Sigmoid colon (tissue), 7 donors: ENCODE measurements around the gene HACD2. TPM values are rescaled to one million over a fixed set of nuclear protein-coding genes. Genes with fewer than 3 reads are reported as not detected.

Experiments
- DNase-seq: peaks from one replicate; pipeline ENCODE4 v3.0.0-alpha.2; 2019
- H3K27ac ChIP-seq, 4 donors: fragments of 200-600 bp; sonication (generic); one replicate each; pipeline ENCODE4 v1.5.1; 2016 to 2019; ENCODE audit warnings: mild to moderate bottlenecking in 1 of 4
- H3K27me3 ChIP-seq, 3 donors: fragments of 200-600 bp; sonication (generic); one replicate each; pipeline ENCODE4 v1.5.1; 2019; ENCODE audit warnings: mild to moderate bottlenecking in 1 of 3
- H3K36me3 ChIP-seq, 4 donors: fragments of 200-600 bp; sonication (generic); one replicate each; pipeline ENCODE4 v1.5.1; 2016 to 2019
- H3K4me1 ChIP-seq, 4 donors: fragments of 200-600 bp; sonication (generic); one replicate each; pipeline ENCODE4 v1.5.1; 2017 to 2019
- H3K4me3 ChIP-seq, 4 donors: fragments of 200-600 bp; sonication (generic); one replicate each; pipeline ENCODE4 v1.5.1; 2017 to 2019; ENCODE audit warnings: mild to moderate bottlenecking in 2 of 4, moderate library complexity in 1 of 4
- H3K9me3 ChIP-seq, 4 donors: fragments of 200-600 bp in 3 of 4; sonication (generic) in 3 of 4; one replicate each; pipeline versions ENCODE4 v1.5.1 to v1.6.1; 2013 to 2019
- EP300 ChIP-seq, 4 donors: sonication (generic); formaldehyde crosslinking; IDR thresholded peaks; one replicate each; pipeline ENCODE4 v1.6.1; 2017; ENCODE audit warnings: antibody characterized with exemption in 4 of 4
- POLR2A ChIP-seq, 2 donors: fragments of 450-650 bp; IDR thresholded peaks; one replicate each; pipeline ENCODE4 v1.6.1; 2016; ENCODE audit warnings: antibody characterized with exemption in 2 of 2, mild to moderate bottlenecking in 2 of 2, moderate library complexity in 2 of 2
- POLR2AphosphoS5 ChIP-seq, 4 donors: sonication (generic); formaldehyde crosslinking; IDR thresholded peaks; one replicate each; pipeline ENCODE4 v1.6.1; 2017; ENCODE audit warnings: antibody characterized with exemption in 4 of 4
- WGBS, 2 donors: extraction: QIAGEN DNeasy Blood & Tissue Kit; methylation state at CpG; one replicate each; pipeline ENCODE4 v1.1.7; 2013; 5-methylcytosine and 5-hydroxymethylcytosine counted together
- intact Hi-C: fragments of 100-400 bp; cut with DNase I; formaldehyde crosslinking; loops from one replicate; pipeline ENCODE4 v1.15.1; 2023
- polyA plus RNA-seq, 3 donors: library from polyadenylated mRNA; stranded (reverse); fragments of 200-250 nt; gene quantifications; one replicate each; pipeline ENCODE4 v1.2.3, GENCODE V29; 2013
- total RNA-seq, 4 donors: library from RNA; depleted of rRNA; stranded (reverse); fragments of >200 nt; gene quantifications; one replicate each; pipeline ENCODE4 v1.1.0, GENCODE V29; 2016
- TF ChIP-seq, protein P1 (sequence below), 4 experiments: fragments of 450-650 bp in 3 of 4; fragments of 200-600 bp in 1 of 4; IDR thresholded peaks; one replicate each; pipeline ENCODE4 v1.5.1; 2016 to 2019; ENCODE audit warnings: antibody characterized with exemption in 4 of 4, mild to moderate bottlenecking in 3 of 4, moderate library complexity in 2 of 4
- donor health status: healthy with polysubstance abuse.
- donor health status: Bipolar disorder and iron deficiency.
- donor health status: healthy.

The HACD2 gene
- total and polyA plus RNA-seq, 7 donors, result 6.6 to 26.4 (median 18.6) TPM

DNA sequence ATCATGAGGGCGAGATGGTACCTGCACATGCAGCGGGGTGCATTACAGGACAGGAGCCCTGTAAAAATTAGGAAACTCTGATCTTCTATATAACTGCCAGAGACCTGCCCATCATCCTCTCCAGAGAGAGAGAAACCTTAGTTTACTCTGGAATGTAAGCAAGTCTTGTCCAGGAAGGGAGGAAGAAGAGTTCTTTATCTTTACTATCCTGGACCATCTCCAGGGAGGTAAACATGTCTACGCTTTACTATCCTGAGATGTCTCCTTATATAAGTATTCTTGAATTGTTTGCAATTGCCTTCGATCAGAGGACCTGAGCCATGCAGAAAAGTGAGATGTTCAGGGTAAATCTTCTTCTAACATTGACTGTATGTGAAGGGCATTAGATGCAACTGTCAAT, 12.7 kb upstream of the HACD2 start:
- no peaks in the 10 kb centered on the region for H3K9me3 ChIP-seq
- no peaks in the 10 kb centered on the region for H3K27me3 ChIP-seq
- DNase-seq, result no peak
- H3K4me1 ChIP-seq, result peaks cover 0 to 6% (median 0%) of the 10 kb centered on the region in 4 donors
- intact Hi-C loops, result no loop called here
- TF ChIP-seq POLR2A (IDR thresholded peaks at IDR 0.05) (no peak), POLR2AphosphoS5 (IDR thresholded peaks at IDR 0.05) (no peak), EP300 (IDR thresholded peaks at IDR 0.05) (no peak)
- TF ChIP-seq, protein P1, sequence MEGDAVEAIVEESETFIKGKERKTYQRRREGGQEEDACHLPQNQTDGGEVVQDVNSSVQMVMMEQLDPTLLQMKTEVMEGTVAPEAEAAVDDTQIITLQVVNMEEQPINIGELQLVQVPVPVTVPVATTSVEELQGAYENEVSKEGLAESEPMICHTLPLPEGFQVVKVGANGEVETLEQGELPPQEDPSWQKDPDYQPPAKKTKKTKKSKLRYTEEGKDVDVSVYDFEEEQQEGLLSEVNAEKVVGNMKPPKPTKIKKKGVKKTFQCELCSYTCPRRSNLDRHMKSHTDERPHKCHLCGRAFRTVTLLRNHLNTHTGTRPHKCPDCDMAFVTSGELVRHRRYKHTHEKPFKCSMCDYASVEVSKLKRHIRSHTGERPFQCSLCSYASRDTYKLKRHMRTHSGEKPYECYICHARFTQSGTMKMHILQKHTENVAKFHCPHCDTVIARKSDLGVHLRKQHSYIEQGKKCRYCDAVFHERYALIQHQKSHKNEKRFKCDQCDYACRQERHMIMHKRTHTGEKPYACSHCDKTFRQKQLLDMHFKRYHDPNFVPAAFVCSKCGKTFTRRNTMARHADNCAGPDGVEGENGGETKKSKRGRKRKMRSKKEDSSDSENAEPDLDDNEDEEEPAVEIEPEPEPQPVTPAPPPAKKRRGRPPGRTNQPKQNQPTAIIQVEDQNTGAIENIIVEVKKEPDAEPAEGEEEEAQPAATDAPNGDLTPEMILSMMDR (IDR thresholded peaks at IDR 0.05), result no peak
- H3K4me3 ChIP-seq, result no peak overlapping the region
- 64 to 76% methylated on average over 4 of the region's 4 CpGs for WGBS, 2 donors
- H3K36me3 ChIP-seq, result no peaks in the 10 kb centered on the region
- H3K27ac ChIP-seq, result no peak overlapping the region

DNA sequence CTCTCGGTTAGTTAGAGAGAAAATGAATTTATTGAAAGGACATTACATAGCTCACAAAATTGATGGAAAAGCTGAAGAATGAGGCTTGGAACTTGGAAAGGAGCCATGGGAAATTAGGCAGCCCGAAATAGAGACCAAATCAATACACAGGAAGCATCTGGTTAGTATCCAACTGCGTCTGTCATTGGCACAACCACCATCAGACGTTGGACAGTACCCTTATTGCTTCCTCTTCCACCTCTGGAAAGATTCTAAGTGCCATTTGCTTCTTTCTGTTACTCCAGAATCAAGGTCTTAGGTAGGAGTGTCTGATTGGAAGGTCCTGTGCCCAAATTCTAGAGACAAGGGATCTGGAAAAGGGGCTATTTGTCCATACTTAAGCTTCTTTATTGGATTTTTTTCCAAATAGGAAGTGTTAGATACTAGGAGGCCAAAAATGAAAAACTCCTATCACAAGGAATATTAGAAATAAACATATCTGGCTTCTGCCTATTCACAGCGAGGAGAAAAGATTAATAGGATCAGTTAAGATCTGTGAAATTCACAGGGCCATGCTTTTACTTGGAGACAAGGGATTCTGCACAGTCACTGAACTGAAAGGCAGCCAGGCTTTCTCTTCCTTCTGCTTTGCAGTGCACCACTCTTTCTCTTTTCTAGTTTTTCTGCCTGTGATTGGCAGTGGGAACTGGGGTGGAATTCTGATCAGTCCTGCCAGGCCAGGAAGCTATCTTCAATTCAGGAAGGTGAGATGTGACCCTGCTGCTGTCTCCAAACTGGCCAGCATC, 10.7 kb upstream of the HACD2 start:
- H3K27me3 ChIP-seq, result no peaks in the 10 kb centered on the region

DNA sequence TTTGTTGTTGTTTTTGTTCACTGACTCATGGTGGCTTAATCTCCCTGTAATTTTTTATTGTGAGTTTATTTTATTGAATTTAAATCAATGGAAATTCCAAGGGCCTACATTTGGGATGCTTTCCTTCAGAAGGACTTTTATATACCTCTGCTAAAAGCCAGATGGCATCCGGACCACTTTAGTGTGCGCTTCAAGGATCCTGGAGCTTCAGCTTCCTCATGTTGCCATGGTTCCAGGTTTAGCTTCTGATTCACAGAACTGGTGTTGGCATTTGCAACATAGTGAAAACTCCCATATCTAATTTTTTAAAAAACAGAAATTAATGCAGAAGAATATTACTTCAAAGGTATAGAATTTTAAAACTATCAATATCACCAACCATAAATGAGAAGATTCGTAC, 8.5 kb upstream of the HACD2 start:
- intact Hi-C loops, result no loop called here
- Histone ChIP-seq H3K4me1 (peaks cover 0 to 6% (median 0%) of the 10 kb centered on the region in 4 donors), H3K9me3 (peaks cover 0 to 12% (median 0%) of the 10 kb centered on the region in 4 donors), H3K4me3 (no peak overlapping the region), H3K27me3 (no peaks in the 10 kb centered on the region), H3K27ac (no peak overlapping the region), H3K36me3 (no peaks in the 10 kb centered on the region)
- TF ChIP-seq, protein P1 (IDR thresholded peaks at IDR 0.05), result no peak
- TF ChIP-seq POLR2A (IDR thresholded peaks at IDR 0.05) (no peak), POLR2AphosphoS5 (IDR thresholded peaks at IDR 0.05) (no peak), EP300 (IDR thresholded peaks at IDR 0.05) (no peak)
- WGBS, 2 donors, result 97 to 99% methylated on average over 3 of the region's 3 CpGs
- no peak for DNase-seq

More for the DNA sequence above, 10.7 kb upstream of the HACD2 start:
- Histone ChIP-seq H3K9me3 (peaks cover 0 to 5% (median 0%) of the 10 kb centered on the region in 4 donors), H3K4me3 (no peak overlapping the region), H3K27ac (no peak overlapping the region), H3K4me1 (peaks cover 0 to 6% (median 0%) of the 10 kb centered on the region in 4 donors), H3K36me3 (no peaks in the 10 kb centered on the region)
- no peak for DNase-seq
- TF ChIP-seq, protein P1 (IDR thresholded peaks at IDR 0.05), result no peak
- TF ChIP-seq POLR2A (IDR thresholded peaks at IDR 0.05) (no peak), EP300 (IDR thresholded peaks at IDR 0.05) (no peak), POLR2AphosphoS5 (IDR thresholded peaks at IDR 0.05) (no peak)
- 67 to 87% methylated on average over 5 of the region's 5 CpGs for WGBS, 2 donors
- intact Hi-C loops, result no loop called here

DNA sequence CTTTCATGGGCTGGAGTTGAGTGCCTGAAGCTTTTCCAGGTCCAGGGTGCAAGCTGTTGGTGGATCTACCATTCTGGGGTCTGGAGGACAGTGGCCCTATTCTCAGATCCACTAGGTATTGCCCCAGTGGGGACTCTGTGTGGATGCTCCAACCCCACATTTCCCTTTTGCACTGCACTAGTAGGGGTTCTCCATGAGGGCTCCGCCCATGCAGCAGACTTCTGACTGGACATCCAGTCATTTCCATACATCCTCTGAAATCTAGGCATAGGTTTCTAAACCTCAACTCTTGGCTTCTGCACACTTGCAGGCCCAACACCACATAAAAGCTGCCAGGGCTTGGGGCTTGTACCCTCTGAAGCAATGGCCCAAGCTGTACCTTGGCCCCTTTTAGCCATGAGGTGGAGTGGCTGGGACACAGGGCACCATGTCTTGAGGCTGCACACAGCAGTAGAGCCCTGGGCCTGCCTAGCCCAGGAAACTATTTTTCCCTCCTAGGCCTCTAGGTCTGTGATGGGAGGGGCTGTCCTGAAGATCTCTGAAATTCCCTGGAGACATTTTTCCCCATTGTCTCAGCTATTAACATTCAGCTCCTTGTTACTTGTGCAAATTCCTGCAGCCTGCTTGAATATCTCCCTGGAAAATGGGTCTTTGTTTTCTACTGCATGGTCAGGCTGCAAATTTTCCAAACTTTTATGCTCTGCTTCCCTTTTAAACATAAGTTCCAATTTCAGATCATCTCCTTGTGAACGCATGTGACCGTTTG, 6.0 kb upstream of the HACD2 start:
- peaks cover 0 to 10% (median 4%) of the 10 kb centered on the region in 4 donors for H3K4me1 ChIP-seq
- H3K27ac ChIP-seq, result no peak overlapping the region
- H3K9me3 ChIP-seq, result peaks cover 0 to 12% (median 0%) of the 10 kb centered on the region in 4 donors
- H3K27me3 ChIP-seq, result no peaks in the 10 kb centered on the region
- no peak for DNase-seq
- intact Hi-C loops, result no loop called here
- WGBS, 2 donors, result 97% methylated on average over 3 of the region's 3 CpGs
- no peaks in the 10 kb centered on the region for H3K36me3 ChIP-seq
- TF ChIP-seq EP300 (IDR thresholded peaks at IDR 0.05), result no peak
- TF ChIP-seq, protein P1 (IDR thresholded peaks at IDR 0.05), result no peak
- no peak for TF ChIP-seq POLR2A (IDR thresholded peaks at IDR 0.05)
- TF ChIP-seq POLR2AphosphoS5 (IDR thresholded peaks at IDR 0.05), result no peak
- H3K4me3 ChIP-seq, result no peak overlapping the region
